Loucy (cell line): Measurements from ENCODE around the gene HGD.

Experiments
- H2AFZ ChIP-seq: fragments of 200-600 bp; sonication (generic); 2 replicates; pipeline ENCODE4 v1.6.0; 2016; ENCODE audit warnings: antibody characterized with exemption, mild to moderate bottlenecking, low read length, moderate library complexity
- H3F3A ChIP-seq: fragments of 200-600 bp; 2 replicates; pipeline ENCODE4 v1.6.0; 2016; ENCODE audit warnings: antibody characterized with exemption, low read depth, mild to moderate bottlenecking
- H3K27me3 ChIP-seq: fragments of 200-600 bp; sonication (generic); 2 replicates; pipeline ENCODE4 v1.6.1; 2014; ENCODE audit warnings: low read length, mild to moderate bottlenecking; ENCODE audit not compliant: insufficient read depth, poor library complexity, severe bottlenecking
- H3K36me3 ChIP-seq: fragments of 200-600 bp; sonication (generic); 2 replicates; pipeline ENCODE4 v1.6.1; 2016; ENCODE audit warnings: low read length; ENCODE audit not compliant: insufficient read depth
- H3K4me1 ChIP-seq: fragments of 200-600 bp; sonication (generic); 2 replicates; pipeline ENCODE4 v1.5.1; 2014; ENCODE audit warnings: low read length, mild to moderate bottlenecking; ENCODE audit not compliant: insufficient read depth, poor library complexity, severe bottlenecking
- H3K4me2 ChIP-seq: fragments of 200-600 bp; sonication (generic); 2 replicates; pipeline ENCODE4 v1.6.0; 2014; ENCODE audit warnings: antibody characterized with exemption, low read length, low read depth, mild to moderate bottlenecking; ENCODE audit not compliant: poor library complexity, severe bottlenecking
- H3K4me3 ChIP-seq: fragments of 200-600 bp; sonication (generic); 2 replicates; pipeline ENCODE4 v1.5.1; 2014; ENCODE audit warnings: low read length, mild to moderate bottlenecking, mixed read lengths; ENCODE audit not compliant: poor library complexity, severe bottlenecking
- H3K79me2 ChIP-seq: fragments of 200-600 bp; sonication (generic); 2 replicates; pipeline ENCODE4 v1.6.1; 2014; ENCODE audit warnings: low read length; ENCODE audit not compliant: insufficient read depth
- H3K9ac ChIP-seq: fragments of 200-600 bp; sonication (generic); 2 replicates; pipeline ENCODE4 v1.6.0; 2014; ENCODE audit warnings: mild to moderate bottlenecking, low read depth, low read length, moderate library complexity; ENCODE audit not compliant: poor library complexity, severe bottlenecking
- H3K9me2 ChIP-seq: fragments of 200-600 bp; sonication (generic); replicated peaks from 2 replicates; pipeline ENCODE4 v1.6.1; 2016; ENCODE audit warnings: low read depth, low read length, mixed read lengths
- H3K9me3 ChIP-seq: fragments of 200-600 bp; sonication (generic); 2 replicates; pipeline ENCODE4 v1.6.1; 2014; ENCODE audit warnings: mild to moderate bottlenecking, antibody characterized with exemption, low read length, low read depth; ENCODE audit not compliant: insufficient read depth
- H4K20me1 ChIP-seq: fragments of 200-600 bp; sonication (generic); 2 replicates; pipeline ENCODE4 v1.6.0; 2014; ENCODE audit warnings: antibody characterized with exemption, low read length, mild to moderate bottlenecking; ENCODE audit not compliant: insufficient read depth, poor library complexity, severe bottlenecking
- EZH2phosphoT487 ChIP-seq: fragments of 200-600 bp; IDR thresholded peaks from 2 replicates; pipeline ENCODE4 v1.6.1; 2018; ENCODE audit warnings: antibody characterized with exemption, mild to moderate bottlenecking, moderate library complexity, borderline replicate concordance
- TF ChIP-seq, protein P1 (sequence below): fragments of 200-600 bp; sonication (generic); conservative IDR thresholded peaks from 2 replicates; pipeline ENCODE4 v1.5.1; 2014; ENCODE audit warnings: mild to moderate bottlenecking, antibody characterized with exemption, low read length

Gene HGD

DNA sequence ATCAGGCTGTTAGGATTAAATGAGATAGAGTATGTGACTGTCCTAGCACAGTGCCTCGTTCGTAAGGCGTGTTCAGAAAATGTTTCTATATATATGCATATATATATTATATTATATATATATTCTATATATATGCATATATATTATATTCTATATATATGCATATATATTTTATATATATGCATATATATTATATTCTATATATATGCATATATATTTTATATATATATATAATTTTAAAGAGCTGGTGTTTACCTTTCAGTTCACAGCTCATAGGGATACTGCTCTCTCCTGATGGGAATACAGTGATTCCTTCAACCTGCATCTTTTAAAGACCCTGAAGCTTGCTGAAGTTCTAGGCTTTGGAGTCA, 85.2 kb downstream of the HGD start:
- H3K27me3 ChIP-seq = peaks cover 4% of the 10 kb centered on the region
- no peaks in the 10 kb centered on the region for H3F3A ChIP-seq
- H4K20me1 ChIP-seq = peaks cover 36% of the 10 kb centered on the region
- H3K9me2 ChIP-seq = no peaks in the 10 kb centered on the region
- H3K4me1 ChIP-seq = peaks cover 35% of the 10 kb centered on the region
- peaks cover 44% of the 10 kb centered on the region for H3K79me2 ChIP-seq
- peak overlapping the region; percentile 99 for H3K9ac ChIP-seq
- peak overlapping the region; percentile 99 for H2AFZ ChIP-seq
- TF ChIP-seq, protein P1, sequence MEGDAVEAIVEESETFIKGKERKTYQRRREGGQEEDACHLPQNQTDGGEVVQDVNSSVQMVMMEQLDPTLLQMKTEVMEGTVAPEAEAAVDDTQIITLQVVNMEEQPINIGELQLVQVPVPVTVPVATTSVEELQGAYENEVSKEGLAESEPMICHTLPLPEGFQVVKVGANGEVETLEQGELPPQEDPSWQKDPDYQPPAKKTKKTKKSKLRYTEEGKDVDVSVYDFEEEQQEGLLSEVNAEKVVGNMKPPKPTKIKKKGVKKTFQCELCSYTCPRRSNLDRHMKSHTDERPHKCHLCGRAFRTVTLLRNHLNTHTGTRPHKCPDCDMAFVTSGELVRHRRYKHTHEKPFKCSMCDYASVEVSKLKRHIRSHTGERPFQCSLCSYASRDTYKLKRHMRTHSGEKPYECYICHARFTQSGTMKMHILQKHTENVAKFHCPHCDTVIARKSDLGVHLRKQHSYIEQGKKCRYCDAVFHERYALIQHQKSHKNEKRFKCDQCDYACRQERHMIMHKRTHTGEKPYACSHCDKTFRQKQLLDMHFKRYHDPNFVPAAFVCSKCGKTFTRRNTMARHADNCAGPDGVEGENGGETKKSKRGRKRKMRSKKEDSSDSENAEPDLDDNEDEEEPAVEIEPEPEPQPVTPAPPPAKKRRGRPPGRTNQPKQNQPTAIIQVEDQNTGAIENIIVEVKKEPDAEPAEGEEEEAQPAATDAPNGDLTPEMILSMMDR = no peak
- no peak for TF ChIP-seq EZH2phosphoT487
- H3K4me2 ChIP-seq = peak overlapping the region; percentile 86
- H3K4me3 ChIP-seq = peak overlapping the region; percentile 99
- H3K36me3 ChIP-seq = peaks cover 11% of the 10 kb centered on the region
- H3K9me3 ChIP-seq = no peaks in the 10 kb centered on the region

DNA sequence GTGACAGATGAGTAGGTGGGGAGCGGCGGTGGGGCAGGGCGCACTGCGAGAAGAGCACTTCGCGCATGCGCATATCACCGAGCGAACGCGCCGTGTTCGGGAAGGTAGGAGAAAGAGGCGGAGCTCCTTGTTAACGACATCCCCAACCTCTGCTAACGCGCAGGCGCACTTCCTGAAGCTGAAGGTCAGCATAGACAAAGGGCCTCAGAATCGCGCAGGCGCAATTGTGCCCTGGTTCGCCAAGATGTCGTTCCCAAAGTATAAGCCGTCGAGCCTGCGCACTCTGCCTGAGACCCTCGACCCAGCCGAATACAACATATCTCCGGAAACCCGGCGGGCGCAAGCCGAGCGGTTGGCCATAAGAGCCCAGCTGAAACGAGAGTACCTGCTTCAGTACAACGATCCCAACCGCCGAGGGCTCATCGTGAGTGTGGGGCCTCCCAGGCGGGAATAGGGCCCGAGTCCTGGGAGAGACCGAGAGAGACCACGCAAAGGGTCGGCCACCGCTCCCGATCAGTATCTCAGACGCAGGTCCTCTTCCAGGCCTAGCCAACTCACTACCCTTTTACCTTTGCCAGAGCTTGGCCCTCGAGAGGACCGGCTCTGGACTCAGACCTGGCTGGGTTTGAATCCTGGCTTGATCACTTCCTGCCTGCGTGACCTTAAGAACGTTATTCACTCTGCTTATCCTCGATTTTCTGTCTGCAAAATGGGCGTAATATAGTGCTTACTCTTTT, 85.8 kb downstream of the HGD start, which contains the start of gene NDUFB4:
NDUFB4 (plus strand) TSS at position 221 of the 737 bp plus-strand sequence; CDS start at position 245, 24 bp downstream.
- peak within 1 kb of the TSS; percentile 99 for H3K4me3 ChIP-seq
- no peak for TF ChIP-seq EZH2phosphoT487
- TF ChIP-seq, protein P1 = no peak
- H3K36me3 ChIP-seq = peaks cover 6% of the 10 kb centered on the region
- H3K9me3 ChIP-seq = no peaks in the 10 kb centered on the region
- peaks cover 44% of the 10 kb centered on the region for H3K79me2 ChIP-seq
- H4K20me1 ChIP-seq = peaks cover 32% of the 10 kb centered on the region
- H3K4me2 ChIP-seq = peak within 1 kb of the TSS; percentile 86
- no peaks in the 10 kb centered on the region for H3K9me2 ChIP-seq
- peaks cover 35% of the 10 kb centered on the region for H3K4me1 ChIP-seq
- no peaks in the 10 kb centered on the region for H3F3A ChIP-seq
- peak within 1 kb of the TSS; percentile 99 for H3K9ac ChIP-seq
- peaks cover 4% of the 10 kb centered on the region for H3K27me3 ChIP-seq
- H2AFZ ChIP-seq = peak within 1 kb of the TSS; percentile 99

DNA sequence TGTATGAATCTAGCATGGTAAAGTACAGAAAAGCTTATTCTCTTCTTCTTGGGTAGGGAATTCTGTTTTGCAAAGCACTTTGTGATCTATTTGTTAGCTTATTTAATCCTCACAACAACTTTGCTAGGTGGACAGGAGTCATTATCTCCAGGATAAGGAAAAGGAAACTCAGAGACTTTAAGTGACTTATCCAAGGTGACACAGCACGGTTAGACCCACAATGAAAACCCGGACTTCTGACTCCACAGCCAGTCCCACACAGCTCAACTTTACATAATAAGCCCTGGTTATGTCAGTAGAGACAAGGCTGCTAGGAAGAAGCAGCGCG, 86.3 kb downstream of the HGD start:
- Histone ChIP-seq H3F3A (no peaks in the 10 kb centered on the region), H3K27me3 (peaks cover 9% of the 10 kb centered on the region), H3K4me3 (peak overlapping the region; percentile 99), H3K79me2 (peaks cover 44% of the 10 kb centered on the region), H4K20me1 (peaks cover 29% of the 10 kb centered on the region), H3K36me3 (0 out of 2 replicates have a peak, but pooled peaks cover 4% of the 10 kb centered on the region), H2AFZ (peak overlapping the region; percentile 97), H3K4me1 (peaks cover 35% of the 10 kb centered on the region), H3K9me2 (no peaks in the 10 kb centered on the region), H3K4me2 (peak overlapping the region; percentile 68), H3K9ac (peak overlapping the region; percentile 99), H3K9me3 (no peaks in the 10 kb centered on the region)
- TF ChIP-seq, protein P1 = no peak
- TF ChIP-seq EZH2phosphoT487 = no peak
